ENCODE results near the gene TEX38.

DNA sequence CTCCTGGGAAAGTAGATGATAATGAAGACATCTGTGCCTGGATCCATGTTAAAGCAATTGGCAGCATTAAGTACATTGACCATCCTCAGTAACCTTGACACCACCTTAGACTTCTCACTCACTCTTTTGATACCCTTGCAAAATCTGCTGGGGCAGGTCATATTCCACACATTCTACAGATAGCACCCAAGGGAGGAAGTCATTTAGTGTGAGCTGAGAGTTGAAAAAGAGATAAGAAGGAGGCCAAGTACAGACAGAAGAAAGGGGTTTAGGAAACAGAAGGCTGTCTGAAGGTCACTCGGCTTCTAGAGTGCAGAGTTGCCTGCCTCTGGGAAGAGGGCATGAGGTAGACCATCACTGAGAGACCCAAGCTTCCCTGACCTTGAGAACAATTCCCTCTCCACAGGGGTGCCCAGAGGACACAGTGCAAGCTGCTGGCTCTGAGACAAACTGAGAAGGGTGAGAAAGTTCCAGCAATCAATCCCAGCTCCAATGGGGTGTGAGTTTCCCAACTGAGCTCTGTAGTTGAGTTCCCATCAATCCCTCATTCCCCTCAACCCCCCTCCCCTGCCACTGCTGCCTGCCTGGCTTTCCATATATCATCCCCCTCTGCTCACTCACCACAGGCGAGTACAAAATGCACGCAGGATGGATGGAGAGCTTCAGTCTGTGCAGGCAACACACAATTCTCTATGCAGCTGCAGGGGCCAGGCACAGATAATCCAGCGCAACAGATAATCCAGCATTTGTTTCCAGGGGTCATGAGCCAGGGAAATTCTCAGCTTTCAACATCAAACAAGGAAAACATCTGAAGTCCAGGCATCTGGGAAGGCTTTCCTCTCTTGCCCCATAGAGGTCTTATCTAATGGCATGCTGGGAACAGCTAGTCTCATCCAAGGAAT lies 47.7 kb upstream of the TEX38 start:
- TF ChIP-seq, protein P1, sequence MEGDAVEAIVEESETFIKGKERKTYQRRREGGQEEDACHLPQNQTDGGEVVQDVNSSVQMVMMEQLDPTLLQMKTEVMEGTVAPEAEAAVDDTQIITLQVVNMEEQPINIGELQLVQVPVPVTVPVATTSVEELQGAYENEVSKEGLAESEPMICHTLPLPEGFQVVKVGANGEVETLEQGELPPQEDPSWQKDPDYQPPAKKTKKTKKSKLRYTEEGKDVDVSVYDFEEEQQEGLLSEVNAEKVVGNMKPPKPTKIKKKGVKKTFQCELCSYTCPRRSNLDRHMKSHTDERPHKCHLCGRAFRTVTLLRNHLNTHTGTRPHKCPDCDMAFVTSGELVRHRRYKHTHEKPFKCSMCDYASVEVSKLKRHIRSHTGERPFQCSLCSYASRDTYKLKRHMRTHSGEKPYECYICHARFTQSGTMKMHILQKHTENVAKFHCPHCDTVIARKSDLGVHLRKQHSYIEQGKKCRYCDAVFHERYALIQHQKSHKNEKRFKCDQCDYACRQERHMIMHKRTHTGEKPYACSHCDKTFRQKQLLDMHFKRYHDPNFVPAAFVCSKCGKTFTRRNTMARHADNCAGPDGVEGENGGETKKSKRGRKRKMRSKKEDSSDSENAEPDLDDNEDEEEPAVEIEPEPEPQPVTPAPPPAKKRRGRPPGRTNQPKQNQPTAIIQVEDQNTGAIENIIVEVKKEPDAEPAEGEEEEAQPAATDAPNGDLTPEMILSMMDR (IDR thresholded peaks at IDR 0.05), result no peak
- TF ChIP-seq EZH2 (IDR thresholded peaks at IDR 0.05; ENCODE audit: borderline replicate concordance, insufficient read depth, low read depth, low read length, poor library complexity, severe bottlenecking), result no peak

Measured in B cell (primary cell).